ENCODE measurements around the gene ENDOU. TPM values are rescaled to one million over a fixed set of nuclear protein-coding genes. Genes with fewer than 3 reads are reported as not detected.

ENDOU gene
- polyA plus RNA-seq, 3 donors = 0.17 to 0.40 TPM; not detected in 1

GRCh38 chr12:47698055-47698454, 27.2 kb downstream of the ENDOU start:
- peaks cover 43 to 67% of the 10 kb centered on the region in 2 donors for H3K36me3 ChIP-seq (replicated peaks in 1 of 2; ENCODE audit: control insufficient read depth in 1 of 2, insufficient read depth in 2 of 2, low read length in 2 of 2)
- H3K27ac ChIP-seq (ENCODE audit: low read depth in 1 of 2, low read length in 2 of 2) = peak overlapping the region in 1 of 2 donors; percentile 32
- H3K36me3 Mint-ChIP-seq = peaks cover 57 to 58% of the 10 kb centered on the region in 2 donors
- H2AFZ ChIP-seq (ENCODE audit: insufficient read depth, low read depth, low read length, poor library complexity, severe bottlenecking) = no peak overlapping the region
- H3K9me3 Mint-ChIP-seq = no peaks in the 10 kb centered on the region
- H3K9ac ChIP-seq (ENCODE audit: insufficient read depth, low read length, poor library complexity, severe bottlenecking) = no peak overlapping the region
- DNase-seq = peak in 2 of 3 donors; percentile 48 to 59
- no peak overlapping the region for H3K4me2 ChIP-seq (replicated peaks; ENCODE audit: extremely low read depth, low read length, poor library complexity, severe bottlenecking)
- peaks cover 8 to 10% of the 10 kb centered on the region in 2 donors for H3K4me1 ChIP-seq (ENCODE audit: control insufficient read depth in 1 of 2, insufficient read depth in 2 of 2, low read length in 2 of 2)
- peaks cover 16% of the 10 kb centered on the region for H3K79me2 ChIP-seq (ENCODE audit: insufficient read depth, low read length)
- intact Hi-C loops (cut with micrococcal nuclease) = no loop called here
- H3K4me3 Mint-ChIP-seq = no peak overlapping the region
- no peaks in the 10 kb centered on the region for H3K27me3 ChIP-seq (ENCODE audit: control insufficient read depth in 2 of 2, insufficient read depth in 2 of 2, low read length in 2 of 2)
- no peaks in the 10 kb centered on the region for H3K9me3 ChIP-seq (replicated peaks in 1 of 2; ENCODE audit: control insufficient read depth in 1 of 2, insufficient read depth in 1 of 2, low read length in 2 of 2)
- H3K27me3 Mint-ChIP-seq (ENCODE audit: low read depth in 3 of 3) = no peaks in the 10 kb centered on the region
- H3K4me3 ChIP-seq (replicated peaks in 1 of 3; ENCODE audit: low read depth in 2 of 3, low read length in 3 of 3) = peak overlapping the region in 1 of 3 experiments; percentile 19
- H3K4me1 Mint-ChIP-seq = peaks cover 11% of the 10 kb centered on the region
- WGBS (ENCODE audit: insufficient coverage) = no CpG with 5 or more reads among the region's 4 CpGs
- TF ChIP-seq CTCF (IDR thresholded peaks at IDR 0.05) = no peak
- peaks cover 13% of the 10 kb centered on the region for H4K20me1 ChIP-seq (ENCODE audit: insufficient read depth, low read length)
- peak overlapping the region in 3 of 7 donors; percentile 31 to 57 (median 52) for H3K27ac Mint-ChIP-seq

- no peak overlapping the region for H3K9ac ChIP-seq (ENCODE audit: insufficient read depth, low read length, poor library complexity, severe bottlenecking)
- no peaks in the 10 kb centered on the region for H3K9me3 ChIP-seq (replicated peaks in 1 of 2; ENCODE audit: control insufficient read depth in 1 of 2, insufficient read depth in 1 of 2, low read length in 2 of 2)
- Mint-ChIP-seq H3K27ac (no peak overlapping the region), H3K4me3 (no peak overlapping the region), H3K27me3 (ENCODE audit: low read depth in 3 of 3) (peaks cover 0 to 1% (median 0%) of the 10 kb centered on the region in 3 donors), H3K9me3 (no peaks in the 10 kb centered on the region), H3K4me1 (no peaks in the 10 kb centered on the region), H3K36me3 (peaks cover 51 to 72% of the 10 kb centered on the region in 2 donors)
- no peak for TF ChIP-seq CTCF (IDR thresholded peaks at IDR 0.05)
- intact Hi-C loops (cut with micrococcal nuclease) = no loop called here
- no peaks in the 10 kb centered on the region for H3K27me3 ChIP-seq (ENCODE audit: control insufficient read depth in 2 of 2, insufficient read depth in 2 of 2, low read length in 2 of 2)
- H3K4me2 ChIP-seq (replicated peaks; ENCODE audit: extremely low read depth, low read length, poor library complexity, severe bottlenecking) = no peak overlapping the region
- no peaks in the 10 kb centered on the region for H4K20me1 ChIP-seq (ENCODE audit: insufficient read depth, low read length)
- whole genome bisulfite sequencing (ENCODE audit: insufficient coverage) = 100% methylated on average over 1 of the region's 2 CpGs
- H3K36me3 ChIP-seq (replicated peaks in 1 of 2; ENCODE audit: control insufficient read depth in 1 of 2, insufficient read depth in 2 of 2, low read length in 2 of 2) = peaks cover 45 to 89% of the 10 kb centered on the region in 2 donors
- no peak overlapping the region for H2AFZ ChIP-seq (ENCODE audit: insufficient read depth, low read depth, low read length, poor library complexity, severe bottlenecking)
- H3K4me3 ChIP-seq (replicated peaks in 1 of 3; ENCODE audit: low read depth in 2 of 3, low read length in 3 of 3) = no peak overlapping the region
- no peak overlapping the region for H3K27ac ChIP-seq (ENCODE audit: low read depth in 1 of 2, low read length in 2 of 2)
- no peak for DNase-seq
- no peaks in the 10 kb centered on the region for H3K79me2 ChIP-seq (ENCODE audit: insufficient read depth, low read length)
- H3K4me1 ChIP-seq (ENCODE audit: control insufficient read depth in 1 of 2, insufficient read depth in 2 of 2, low read length in 2 of 2) = no peaks in the 10 kb centered on the region
These were observed 36.1 kb downstream of the ENDOU start for GRCh38 chr12:47689215-47689614.
